Loucy (cell line): ENCODE measurements around the gene TIMP2.

Experiments
- CTCF ChIP-seq: fragments of 200-600 bp; sonication (generic); conservative IDR thresholded peaks from 2 replicates; pipeline ENCODE4 v1.5.1; 2014; ENCODE audit warnings: mild to moderate bottlenecking, antibody characterized with exemption, low read length
- EZH2phosphoT487 ChIP-seq: fragments of 200-600 bp; IDR thresholded peaks from 2 replicates; pipeline ENCODE4 v1.6.1; 2018; ENCODE audit warnings: antibody characterized with exemption, mild to moderate bottlenecking, moderate library complexity, borderline replicate concordance

- TF ChIP-seq CTCF = no peak
- TF ChIP-seq EZH2phosphoT487 = no peak
These were observed 66.1 kb downstream of the TIMP2 start for GRCh38 chr17:78859051-78859450.
